NCI-H2107 treated with DMSO at 0.1 percent for 48 hours (cell line): ENCODE measurements around the gene CLTA.
"Not testable (repeated sequence)": the region's sequence is repeated elsewhere in the genome, so short reads cannot be mapped to it uniquely, and the experiment has no call there.

Experiments used
- DNase-seq: peaks from one replicate; lab custom pipeline; 2025; ENCODE audit not compliant: unreplicated experiment; lab: John Stamatoyannopoulos, UW

The CLTA gene

DNA sequence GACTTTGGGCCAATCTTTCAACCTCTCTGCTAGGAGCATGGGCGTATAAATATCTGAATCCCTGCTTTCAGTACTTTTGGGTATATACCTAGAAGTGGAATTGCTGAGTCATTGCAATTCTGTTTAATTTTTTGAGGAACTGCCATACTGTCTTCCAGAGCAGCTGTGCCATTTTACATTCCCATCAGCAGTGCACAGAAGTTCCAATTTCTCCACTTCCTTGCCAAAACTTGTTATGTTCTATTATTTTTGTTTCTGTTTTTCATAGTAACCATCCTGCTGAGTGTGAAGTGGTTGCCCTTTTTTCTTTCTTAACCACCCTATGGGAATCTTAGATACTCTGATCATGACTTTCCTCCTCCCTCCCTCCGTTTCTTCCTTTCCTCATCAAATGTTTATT lies 32.6 kb upstream of the CLTA start:
- DNase-seq: no peak

DNA sequence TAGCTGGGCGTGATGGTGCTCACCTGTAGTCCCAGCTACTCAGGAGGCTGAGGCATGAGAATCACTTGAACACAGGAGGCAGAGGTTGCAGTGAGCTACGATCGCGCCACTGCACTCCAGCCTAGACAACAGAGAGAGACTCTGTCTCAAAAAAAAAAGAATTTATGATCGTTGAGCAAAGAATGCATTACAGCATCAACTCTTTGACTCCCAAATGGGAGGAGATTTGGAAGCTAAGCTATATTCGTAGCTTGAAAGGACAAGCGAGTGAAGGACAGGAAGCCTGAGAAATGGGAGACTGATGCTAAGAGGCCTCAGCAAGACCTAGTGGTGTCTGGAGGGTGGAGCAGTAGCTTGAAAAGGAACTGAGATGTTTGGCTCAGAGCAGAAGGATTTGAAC lies 31.8 kb upstream of the CLTA start:
- DNase-seq: no peak

DNA sequence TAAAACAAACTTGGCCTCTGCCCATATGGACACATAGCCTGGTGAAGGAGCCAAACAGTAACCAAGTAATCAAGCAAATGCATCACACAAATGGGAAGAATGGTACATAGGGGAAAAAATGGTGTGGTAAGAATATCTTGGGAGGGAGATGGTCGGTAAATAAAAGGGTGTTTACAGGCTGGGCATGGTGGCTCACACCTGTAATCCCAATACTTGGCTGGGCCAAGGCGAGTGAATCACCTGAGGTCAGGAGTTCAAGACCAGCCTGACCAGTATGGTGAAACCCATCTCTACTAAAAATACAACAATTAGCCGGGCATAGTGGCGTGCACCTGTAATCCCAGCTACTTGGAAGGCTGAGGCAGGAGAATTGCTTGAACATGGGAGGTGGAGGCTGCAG lies 31.2 kb upstream of the CLTA start:
- not testable (repeated sequence) for DNase-seq

DNA sequence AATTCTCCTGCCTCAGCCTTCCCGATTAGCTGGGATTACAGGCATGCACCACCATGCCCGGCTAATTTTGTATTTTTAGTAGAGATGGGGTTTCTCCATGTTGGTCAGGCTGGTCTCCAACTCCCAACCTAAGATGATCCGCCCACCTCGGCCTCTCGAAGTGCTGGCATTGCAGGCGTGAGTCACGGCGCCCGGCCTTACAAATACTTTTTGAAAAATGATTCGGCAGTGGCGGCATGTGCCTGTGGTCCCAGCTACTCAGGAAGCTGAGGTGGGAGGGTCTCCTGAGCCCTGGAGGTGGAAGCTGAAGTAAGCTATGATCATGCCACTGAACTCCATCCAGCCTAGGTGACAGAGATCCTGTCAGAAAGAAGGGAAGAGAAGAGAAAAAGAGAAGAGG lies 30.6 kb upstream of the CLTA start:
- not testable (repeated sequence) for DNase-seq

DNA sequence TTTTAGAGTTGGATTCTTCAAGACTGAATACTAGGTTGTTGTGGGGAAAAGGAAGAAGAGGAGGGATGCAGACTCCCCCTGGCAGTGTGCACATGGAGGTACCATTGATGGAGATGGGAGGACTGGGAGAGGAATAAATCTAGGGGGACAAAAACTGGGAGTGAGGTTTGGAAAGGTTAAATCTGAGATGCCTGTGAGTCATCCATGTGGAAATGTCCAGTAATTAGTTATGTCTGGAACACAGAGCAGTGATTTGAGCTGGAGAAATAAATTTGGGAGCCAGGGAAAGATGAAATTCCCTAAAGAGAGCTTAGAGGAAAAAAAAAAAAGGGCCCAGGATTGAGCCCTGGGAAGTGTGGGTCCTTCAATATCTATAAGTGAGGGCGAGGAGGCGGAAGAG lies 29.5 kb upstream of the CLTA start:
- DNase-seq: no peak

DNA sequence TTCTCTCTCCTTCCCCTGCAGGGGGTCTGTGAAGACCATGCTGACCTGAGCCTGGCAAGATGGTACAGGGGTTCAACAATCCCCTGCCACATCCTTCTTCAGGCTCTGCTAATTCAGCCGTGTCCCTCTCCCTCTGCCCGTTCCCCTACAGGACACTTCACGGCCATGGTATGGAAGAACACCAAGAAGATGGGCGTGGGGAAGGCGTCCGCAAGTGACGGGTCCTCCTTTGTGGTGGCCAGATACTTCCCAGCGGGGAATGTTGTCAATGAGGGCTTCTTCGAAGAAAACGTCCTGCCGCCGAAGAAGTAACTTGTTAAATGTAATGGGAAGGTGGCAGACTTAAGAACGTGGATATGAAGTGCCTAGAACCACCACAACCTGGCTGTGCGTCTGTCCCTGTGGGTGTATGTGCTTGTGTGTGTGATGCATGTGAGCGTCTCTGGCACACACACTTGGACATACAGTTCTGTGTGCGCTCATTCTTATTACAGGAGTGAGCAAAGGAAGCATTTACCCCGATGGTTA lies 28.4 kb upstream of the CLTA start:
- no peak for DNase-seq

DNA sequence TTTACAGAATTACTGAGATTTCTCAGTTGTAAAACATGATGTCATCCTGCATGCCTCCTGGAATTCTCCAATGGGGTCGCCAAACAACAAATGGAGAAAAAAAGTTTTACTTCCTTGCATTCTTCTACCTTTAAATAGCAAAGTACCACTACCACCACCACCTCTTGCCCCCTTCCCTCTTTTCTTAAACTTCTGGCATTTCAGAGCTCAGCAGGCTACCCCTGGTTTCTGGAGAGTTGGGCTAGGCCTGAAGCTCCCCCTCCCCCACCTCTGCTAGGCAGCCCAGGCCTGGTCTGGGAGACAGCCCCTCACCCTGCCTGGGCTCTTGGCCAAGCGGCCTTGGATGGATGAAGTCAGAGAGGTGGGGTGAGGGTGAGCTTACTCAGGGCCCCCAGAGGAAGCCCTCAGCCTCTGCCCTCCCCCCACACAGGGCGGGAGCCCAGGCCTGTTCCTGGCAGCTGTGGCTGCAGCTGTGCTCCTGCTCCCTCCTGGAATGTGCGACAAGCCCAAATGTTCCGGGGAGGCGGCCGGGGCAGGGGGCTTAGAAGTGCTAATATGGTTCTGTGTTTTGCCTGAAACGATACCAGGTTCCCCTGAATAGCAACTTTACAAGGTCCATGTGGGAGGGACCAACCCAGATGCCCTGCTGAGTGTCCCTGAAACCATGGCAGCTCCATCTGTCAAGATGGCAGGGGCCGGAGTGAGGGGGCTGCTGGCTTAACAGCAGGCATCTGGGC lies 27.5 kb upstream of the CLTA start:
- no peak for DNase-seq

DNA sequence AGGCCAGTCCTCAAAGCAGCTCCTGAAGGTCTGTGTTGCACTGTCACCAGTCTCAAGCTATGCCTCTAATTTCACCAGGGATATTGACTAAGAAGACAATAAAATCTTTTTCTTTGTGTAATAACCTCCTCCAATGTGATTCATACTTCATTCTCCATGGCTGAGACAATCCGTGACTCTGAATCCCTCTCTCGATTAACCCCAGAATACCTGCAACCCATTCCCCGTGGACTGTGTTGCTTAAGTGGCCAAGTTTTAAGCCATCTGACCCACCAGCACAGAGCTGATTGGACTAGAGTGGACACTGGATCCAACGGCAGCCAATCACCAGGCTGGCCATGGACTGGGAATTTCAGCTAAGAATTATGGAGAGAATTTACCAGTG lies 26.9 kb upstream of the CLTA start:
- DNase-seq: no peak

DNA sequence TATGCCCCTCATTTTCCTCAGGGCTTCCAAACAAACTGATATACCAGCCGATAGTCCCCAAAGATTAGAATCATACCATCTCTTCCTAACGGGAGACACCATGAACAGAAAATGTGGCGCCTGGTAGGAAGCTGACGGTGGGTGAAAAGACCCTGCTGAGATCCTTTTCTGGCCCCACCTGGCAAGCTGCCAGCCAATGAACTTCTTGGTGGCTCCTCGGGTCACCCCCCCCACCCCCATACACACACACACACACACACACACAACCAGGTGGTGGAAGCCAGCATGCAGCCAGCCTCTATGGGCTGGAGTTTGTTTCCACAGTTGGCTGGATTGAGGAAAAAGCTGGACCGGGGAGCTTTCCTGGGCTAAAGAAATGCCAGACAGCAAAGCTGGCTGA lies 26.3 kb upstream of the CLTA start:
- DNase-seq: no peak

DNA sequence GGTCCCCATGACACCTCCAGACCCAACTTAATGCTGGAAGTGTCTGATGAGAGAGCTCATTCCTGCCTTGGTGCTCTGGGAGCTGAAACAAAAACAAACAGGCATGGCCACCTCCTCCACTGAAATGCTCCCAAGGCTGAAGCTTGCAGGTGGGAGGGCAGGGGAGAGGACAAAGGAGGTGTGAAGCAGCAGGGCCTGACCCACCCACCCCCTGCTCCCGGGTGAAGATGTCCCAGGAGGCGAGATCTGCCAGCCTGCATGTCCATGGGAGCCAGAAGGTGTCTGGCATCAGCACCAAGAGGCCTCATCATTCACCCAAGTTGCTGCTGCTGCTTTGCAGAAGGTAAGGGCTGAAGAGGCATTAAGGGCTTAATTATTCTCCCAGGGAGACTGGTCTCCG lies 25.7 kb upstream of the CLTA start:
- DNase-seq: no peak

DNA sequence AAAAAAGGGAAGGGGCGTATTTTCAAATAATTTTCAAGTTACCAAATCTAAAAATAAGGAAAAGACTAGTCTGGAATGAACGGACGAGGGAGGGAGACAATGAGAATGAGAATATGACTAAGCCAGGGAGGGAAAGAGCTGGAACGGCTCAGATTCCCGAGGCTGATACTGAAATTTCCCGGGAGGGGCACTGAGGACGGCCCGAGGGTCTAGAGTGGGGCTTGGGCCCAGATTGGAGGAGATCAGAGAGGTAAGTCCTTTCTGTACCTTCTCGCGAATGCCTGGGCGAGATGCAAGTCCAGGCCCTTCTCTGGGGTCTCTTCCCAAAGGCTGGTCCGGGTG lies 24.9 kb upstream of the CLTA start:
- no peak for DNase-seq

DNA sequence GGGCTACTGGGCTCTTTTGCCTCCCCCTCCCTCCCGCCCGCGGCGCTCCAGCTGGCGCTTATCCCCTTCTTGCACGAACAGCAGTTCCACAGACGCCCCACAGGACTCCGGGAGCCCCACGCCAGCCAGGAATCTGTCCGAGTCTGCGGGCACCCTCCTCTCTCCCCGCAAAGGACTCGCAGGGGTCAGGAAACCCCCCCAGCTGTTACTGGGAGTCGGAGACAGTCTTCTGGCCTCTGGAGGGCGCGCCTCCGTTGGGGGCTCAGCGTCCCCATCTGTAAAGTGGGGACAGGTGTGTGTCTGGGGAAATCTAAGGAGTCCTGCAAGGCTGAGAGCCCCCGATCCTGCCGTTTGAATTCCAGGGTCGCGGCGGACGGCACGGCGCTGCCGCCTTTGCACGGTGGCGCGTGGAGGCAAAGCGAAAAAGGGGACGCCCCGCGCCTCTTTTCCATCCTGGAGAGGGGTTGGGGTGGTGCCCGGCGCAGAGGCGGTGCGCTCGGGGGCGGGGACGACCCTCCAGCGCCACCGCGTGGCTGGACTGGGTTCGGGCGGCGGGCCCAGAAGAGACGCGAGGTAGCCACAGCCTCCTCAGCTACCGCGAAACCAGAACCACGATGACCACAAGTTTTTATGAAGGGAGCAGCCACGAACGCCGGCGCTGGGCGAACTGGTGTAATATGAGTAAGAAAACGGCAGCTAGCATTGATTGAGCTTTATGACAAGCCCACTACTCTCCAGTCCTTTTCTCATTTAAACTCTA lies 24.4 kb upstream of the CLTA start:
- peak; percentile 46 for DNase-seq

DNA sequence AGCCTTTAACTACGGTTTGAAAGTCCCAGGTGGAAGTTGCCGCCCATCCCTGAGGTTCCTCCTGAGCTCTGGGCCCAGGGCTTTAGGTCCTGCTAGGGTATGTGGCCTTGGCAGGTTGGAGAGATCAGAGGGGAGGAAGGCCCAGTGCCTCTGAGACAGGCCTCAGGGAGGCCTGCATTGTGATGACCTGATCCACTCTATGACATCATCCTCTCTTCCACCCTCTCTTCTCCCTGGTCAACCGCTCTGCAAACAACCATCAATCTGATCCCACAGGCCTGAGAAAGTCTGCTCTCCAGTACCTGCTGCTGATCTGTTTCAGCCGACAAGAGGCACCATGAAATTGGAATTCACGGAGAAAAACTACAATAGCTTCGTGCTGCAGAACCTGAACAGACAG lies 21.6 kb upstream of the CLTA start, which contains the start of gene CCIN:
Gene CCIN (plus strand): TSS at position 223 of the 400 bp plus-strand sequence. CDS start 115 bp downstream, at position 338.
- no peak for DNase-seq

DNA sequence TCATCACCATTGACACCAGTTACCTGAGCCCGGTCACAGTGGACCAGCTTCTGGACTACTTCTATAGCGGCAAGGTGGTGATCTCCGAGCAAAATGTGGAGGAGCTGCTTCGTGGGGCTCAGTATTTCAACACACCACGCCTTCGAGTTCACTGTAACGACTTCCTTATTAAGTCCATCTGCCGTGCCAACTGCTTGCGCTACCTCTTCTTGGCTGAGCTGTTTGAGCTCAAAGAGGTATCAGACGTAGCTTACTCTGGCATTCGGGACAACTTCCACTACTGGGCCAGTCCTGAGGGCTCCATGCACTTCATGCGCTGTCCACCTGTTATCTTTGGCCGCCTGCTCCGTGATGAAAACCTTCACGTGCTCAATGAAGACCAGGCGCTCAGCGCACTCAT lies 21.0 kb upstream of the CLTA start:
- no peak for DNase-seq

DNA sequence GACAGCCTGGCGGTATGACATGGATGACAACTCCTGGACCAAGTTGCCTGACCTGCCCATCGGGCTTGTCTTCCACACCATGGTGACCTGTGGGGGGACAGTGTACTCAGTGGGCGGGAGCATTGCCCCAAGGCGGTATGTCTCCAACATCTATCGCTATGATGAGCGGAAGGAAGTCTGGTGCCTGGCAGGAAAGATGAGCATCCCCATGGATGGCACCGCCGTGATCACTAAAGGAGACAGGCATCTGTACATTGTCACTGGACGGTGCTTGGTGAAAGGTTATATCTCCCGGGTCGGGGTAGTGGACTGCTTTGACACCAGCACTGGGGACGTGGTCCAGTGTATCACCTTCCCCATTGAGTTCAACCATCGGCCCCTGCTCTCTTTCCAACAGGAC lies 20.2 kb upstream of the CLTA start:
- DNase-seq: no peak

DNA sequence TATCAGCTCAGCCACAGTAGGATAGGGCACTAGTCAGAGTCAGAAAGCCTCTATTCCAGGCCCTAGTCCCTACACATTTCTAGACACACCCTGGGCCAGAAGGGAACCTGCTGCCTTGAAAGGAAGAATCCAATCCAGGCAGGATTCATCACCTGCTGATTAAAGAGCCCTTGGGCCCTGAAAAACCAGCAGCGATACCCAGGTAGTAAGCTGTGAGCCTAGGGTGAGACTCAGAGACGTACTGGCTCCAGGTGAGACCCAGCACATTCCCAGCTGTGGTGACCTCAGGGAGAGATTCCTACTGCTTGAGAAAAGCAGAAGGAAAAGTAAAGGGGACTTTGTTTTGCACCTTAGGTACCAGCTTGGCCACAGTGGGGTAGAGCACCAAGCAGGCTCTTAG lies 16.9 kb upstream of the CLTA start:
- no peak for DNase-seq

DNA sequence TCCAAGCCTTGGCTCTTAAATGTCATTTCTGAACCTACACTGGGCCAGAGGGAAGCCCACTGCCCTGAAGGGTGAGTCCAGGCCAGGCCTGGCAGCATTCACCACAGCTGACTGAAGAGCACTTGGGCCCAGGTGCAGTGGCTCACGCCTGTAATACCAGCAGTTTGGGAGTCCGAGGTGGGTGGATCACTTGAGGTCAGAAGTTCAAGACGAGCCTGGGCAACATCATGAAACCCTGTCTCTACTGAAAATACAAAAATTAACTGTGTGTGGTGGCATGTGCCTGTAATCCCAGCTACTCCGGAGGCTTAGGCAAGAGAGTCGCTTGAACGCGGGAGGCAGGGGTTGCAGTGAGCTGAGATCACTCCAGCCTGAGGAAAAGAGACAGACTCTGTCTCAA lies 16.4 kb upstream of the CLTA start:
- no peak for DNase-seq

DNA sequence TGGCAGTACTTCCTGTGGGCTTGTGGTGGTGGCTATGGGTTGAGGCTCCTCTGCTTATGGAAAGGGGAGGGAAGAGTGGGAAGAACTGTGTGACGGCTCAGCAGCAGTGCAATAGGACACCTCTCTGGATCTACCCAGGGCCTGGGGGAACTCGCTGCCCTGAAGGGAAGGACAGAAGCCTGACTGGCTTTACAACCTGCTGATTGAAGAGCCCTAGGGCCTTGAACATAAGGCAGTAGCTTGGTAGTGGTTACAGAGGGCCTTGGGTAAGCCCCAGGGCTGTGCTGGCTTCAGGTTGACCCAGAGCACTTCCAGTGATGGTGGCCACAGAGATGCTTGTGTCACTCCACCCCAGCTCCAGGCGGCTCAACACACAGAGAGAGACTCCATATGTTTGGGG lies 16.0 kb upstream of the CLTA start:
- no peak for DNase-seq

DNA sequence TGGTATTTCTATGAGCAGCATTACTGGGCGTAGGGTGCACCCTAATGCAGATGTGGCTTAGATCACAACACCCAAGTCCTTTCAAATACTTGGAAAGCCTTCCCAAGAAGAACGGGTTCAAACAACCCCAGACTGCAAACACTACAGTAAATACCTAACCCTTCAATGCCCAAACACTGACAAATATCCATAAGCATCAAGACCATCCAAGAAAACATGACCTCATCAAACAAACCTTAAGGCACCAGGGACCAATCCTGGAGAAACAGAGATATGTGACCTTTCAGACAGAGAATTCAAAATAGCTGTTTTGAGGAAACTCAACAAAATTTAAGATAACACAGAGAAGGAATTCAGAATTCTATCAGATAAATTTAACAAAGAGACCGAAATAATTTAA lies 15.5 kb upstream of the CLTA start:
- not testable (repeated sequence) for DNase-seq

DNA sequence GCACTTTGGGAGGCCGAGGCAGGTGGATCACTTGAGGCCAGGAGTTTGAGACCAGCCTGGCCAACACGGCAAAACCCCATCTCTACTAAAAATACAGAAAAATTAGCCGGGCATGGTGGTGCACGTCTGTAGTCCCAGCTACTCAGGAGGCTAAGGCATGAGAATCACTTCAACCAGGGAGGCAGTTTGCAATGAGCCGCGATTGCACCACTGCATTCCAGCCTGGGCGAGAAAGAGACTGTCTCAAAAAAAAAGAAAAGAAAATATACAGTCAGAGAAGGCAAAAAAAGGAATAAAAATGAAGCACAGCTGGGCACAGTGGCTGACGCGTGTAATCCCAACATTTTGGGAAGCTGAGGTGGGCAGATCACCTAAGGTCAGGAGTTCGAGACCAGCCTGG lies 14.2 kb upstream of the CLTA start:
- not testable (repeated sequence) for DNase-seq

DNA sequence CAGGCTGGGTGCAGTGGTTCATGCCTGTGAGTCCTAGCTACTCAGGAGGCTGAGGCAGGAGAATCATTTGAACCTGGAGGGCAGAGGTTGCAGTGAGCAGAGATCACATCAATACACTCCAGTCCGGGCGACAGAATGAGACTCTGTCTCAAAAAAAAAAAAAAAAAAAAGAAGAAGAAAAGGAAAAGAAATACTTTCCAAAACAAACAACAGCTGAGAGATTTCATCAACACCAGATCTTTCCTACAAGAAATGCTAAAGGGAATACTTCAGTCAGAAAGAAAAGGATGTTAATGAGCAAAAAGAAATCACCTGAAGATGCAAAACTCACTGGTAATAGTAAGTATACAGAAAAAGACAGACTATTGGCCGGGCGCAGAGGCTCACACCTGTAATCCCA lies 13.2 kb upstream of the CLTA start:
- DNase-seq: no peak

DNA sequence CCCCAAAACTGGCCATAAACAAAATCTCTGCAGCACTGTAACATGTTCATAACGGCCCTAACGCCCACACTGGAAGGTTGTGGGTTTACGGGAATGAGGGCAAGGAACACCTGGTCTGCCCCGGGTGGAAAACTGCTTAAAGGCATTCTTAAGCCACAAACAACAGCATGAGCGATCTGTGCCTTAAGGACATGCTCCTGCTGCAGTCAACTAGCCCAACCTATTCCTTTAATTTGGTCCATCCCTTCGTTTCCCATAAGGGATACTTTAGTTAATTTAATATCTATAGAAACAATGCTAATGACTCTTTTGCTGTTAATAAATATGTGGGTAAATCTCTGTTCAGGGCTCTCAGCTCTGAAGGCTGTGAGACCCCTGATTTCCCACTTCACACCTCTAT lies 10.5 kb upstream of the CLTA start:
- not testable (repeated sequence) for DNase-seq

DNA sequence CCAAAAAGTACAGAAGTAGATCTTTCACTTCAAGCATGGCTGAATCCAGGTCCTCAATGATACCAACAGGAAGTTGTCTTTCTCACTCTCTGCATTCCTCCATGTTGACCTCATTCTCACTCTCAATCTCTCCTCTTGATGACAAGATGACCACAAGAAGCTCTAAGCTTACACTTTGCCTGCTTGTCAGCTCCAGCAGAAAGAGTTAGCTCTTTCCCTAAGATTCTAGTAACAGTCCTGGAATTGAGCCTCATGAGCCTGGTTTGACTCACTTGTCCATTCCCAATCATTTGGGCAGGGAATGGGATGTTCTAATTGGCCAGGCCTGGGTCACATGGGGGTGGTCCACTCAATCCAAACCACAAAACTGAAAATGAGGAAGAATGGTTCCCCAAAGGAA lies 3.3 kb upstream of the CLTA start:
- DNase-seq: no peak
